Lower lobe of right lung (tissue), 2 donors: ENCODE data around the gene SH2D1B. TPM values are rescaled to one million over a fixed set of nuclear protein-coding genes. Genes with fewer than 3 reads are reported as not detected.

Source experiments
- ATAC-seq, 2 donors: fragments of 200-7000 bp; cut with Tn5 transposase; one replicate each; pipeline ENCODE4 v1.9.1; 2020 to 2022; ENCODE audit warnings: mild to moderate bottlenecking in 2 of 2, moderate library complexity in 2 of 2
- DNase-seq: peaks from one replicate; pipeline ENCODE4 v3.0.0-alpha.2; 2020
- H3K27ac ChIP-seq: fragments of 200-600 bp; one replicate; pipeline ENCODE4 v1.8.0; 2022
- H3K27me3 ChIP-seq: fragments of 200-600 bp; one replicate; pipeline ENCODE4 v1.8.0; 2022; ENCODE audit warnings: low read depth
- H3K36me3 ChIP-seq: fragments of 200-600 bp; one replicate; pipeline ENCODE4 v1.8.0; 2022; ENCODE audit warnings: mild to moderate bottlenecking
- H3K4me1 ChIP-seq: fragments of 200-600 bp; one replicate; pipeline ENCODE4 v1.8.0; 2022
- H3K4me3 ChIP-seq: fragments of 200-600 bp; one replicate; pipeline ENCODE4 v1.8.0; 2022; ENCODE audit warnings: mild to moderate bottlenecking
- H3K9me3 ChIP-seq: fragments of 200-600 bp; one replicate; pipeline ENCODE4 v1.8.0; 2022
- CTCF ChIP-seq: fragments of 200-600 bp; IDR thresholded peaks from one replicate; pipeline ENCODE4 v1.8.0; 2022; ENCODE audit warnings: antibody characterized with exemption, mild to moderate bottlenecking
- intact Hi-C: fragments of 100-400 bp; cut with DNase I; formaldehyde crosslinking; loops from one replicate; pipeline ENCODE4 v1.11.0; 2022
- total RNA-seq: library from RNA; stranded (reverse); fragmentation: NEBNext Ultra II Directional; extraction: Animal tissue kit (Norgen Biotek cat#: 25700); gene quantifications from one replicate; pipeline ENCODE4 v1.2.1, GENCODE V29; 2021
- donor health status: DM: no; HTN: yes; CAD: no; lungs with severe emphysema.

The SH2D1B gene
- total RNA-seq, 1 donor from 2014 or later = 1.9 TPM

GRCh38 chr1:162385280-162385623, 26.7 kb downstream of the SH2D1B start:
- no peak for DNase-seq
- Histone ChIP-seq H3K4me3 (no peak overlapping the region), H3K27me3 (no peaks in the 10 kb centered on the region), H3K9me3 (no peaks in the 10 kb centered on the region), H3K4me1 (no peaks in the 10 kb centered on the region), H3K36me3 (no peaks in the 10 kb centered on the region), H3K27ac (no peak overlapping the region)
- ATAC-seq = no peak
- TF ChIP-seq CTCF = no peak
- intact Hi-C loops = no loop called here

- H3K27ac ChIP-seq = no peak overlapping the region
- H3K4me1 ChIP-seq = no peaks in the 10 kb centered on the region
- no peak overlapping the region for H3K4me3 ChIP-seq
- no peak for TF ChIP-seq CTCF
- ATAC-seq = no peak
- no peaks in the 10 kb centered on the region for H3K27me3 ChIP-seq
- no peak for DNase-seq
- no peaks in the 10 kb centered on the region for H3K36me3 ChIP-seq
- H3K9me3 ChIP-seq = no peaks in the 10 kb centered on the region
- intact Hi-C loops = no loop called here
These were observed 27.2 kb downstream of the SH2D1B start for GRCh38 chr1:162384601-162385279.

- ATAC-seq (no peak), DNase-seq (no peak)
- no peaks in the 10 kb centered on the region for H3K27me3 ChIP-seq
- no peak overlapping the region for H3K27ac ChIP-seq
- no peak for TF ChIP-seq CTCF
- no peaks in the 10 kb centered on the region for H3K36me3 ChIP-seq
- no peak overlapping the region for H3K4me3 ChIP-seq
- H3K4me1 ChIP-seq = no peaks in the 10 kb centered on the region
- intact Hi-C loops = no loop called here
- no peaks in the 10 kb centered on the region for H3K9me3 ChIP-seq
These were observed 27.8 kb downstream of the SH2D1B start for GRCh38 chr1:162384116-162384515.

GRCh38 chr1:162383516-162383915, 28.4 kb downstream of the SH2D1B start:
- no peak for TF ChIP-seq CTCF
- intact Hi-C loops = no loop called here
- H3K36me3 ChIP-seq = no peaks in the 10 kb centered on the region
- ATAC-seq (no peak), DNase-seq (no peak)
- no peak overlapping the region for H3K4me3 ChIP-seq
- H3K9me3 ChIP-seq = no peaks in the 10 kb centered on the region
- H3K27ac ChIP-seq = no peak overlapping the region
- H3K27me3 ChIP-seq = no peaks in the 10 kb centered on the region
- no peaks in the 10 kb centered on the region for H3K4me1 ChIP-seq

GRCh38 chr1:162383091-162383490, 28.8 kb downstream of the SH2D1B start:
- no peaks in the 10 kb centered on the region for H3K9me3 ChIP-seq
- H3K27me3 ChIP-seq = no peaks in the 10 kb centered on the region
- DNase-seq = no peak
- TF ChIP-seq CTCF = no peak
- no peaks in the 10 kb centered on the region for H3K36me3 ChIP-seq
- H3K4me1 ChIP-seq = no peaks in the 10 kb centered on the region
- no peak overlapping the region for H3K4me3 ChIP-seq
- intact Hi-C loops = no loop called here
- H3K27ac ChIP-seq = no peak overlapping the region
- no peak for ATAC-seq
